ENCODE results near the gene PAPPA. TPM values are rescaled to one million over a fixed set of nuclear protein-coding genes. Genes with fewer than 3 reads are reported as not detected.
A peak's percentile ranks its signal among the peaks of the same experiment; 100 is the strongest.

Gene PAPPA
- total RNA-seq, 1 donor from 2014 or later = 1.3 TPM

DNA sequence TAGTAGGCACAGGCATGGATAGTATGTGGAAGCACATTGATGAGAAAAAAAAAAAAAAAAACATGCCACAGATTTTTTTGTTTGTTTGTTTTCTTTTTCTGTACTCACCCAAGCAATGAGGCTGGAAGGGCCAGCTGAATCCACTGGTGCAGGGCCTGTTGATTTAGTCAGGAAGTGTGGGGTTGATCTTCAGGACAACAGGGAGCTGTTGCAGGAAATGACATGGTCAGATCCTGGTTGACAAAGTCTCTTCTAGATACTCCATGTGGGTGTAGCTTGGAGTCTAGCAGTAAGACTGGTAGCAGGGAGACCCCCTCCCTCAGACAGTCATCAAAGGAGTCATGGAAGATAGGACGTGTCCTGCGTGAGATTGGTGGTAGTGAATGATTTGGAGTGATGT lies 191.8 kb downstream of the PAPPA start:
- peak; percentile 80 for FAIRE-seq
- H3K27me3 ChIP-seq (ENCODE audit: control insufficient read depth, insufficient read depth, low read length) = no peaks in the 10 kb centered on the region
- H3K36me3 ChIP-seq (ENCODE audit: control insufficient read depth, insufficient read depth, low read length) = no peaks in the 10 kb centered on the region
- TF ChIP-seq CTCF (IDR thresholded peaks at IDR 0.05; ENCODE audit: insufficient read depth, low read length, severe bottlenecking) = no peak
- DNase-seq (ENCODE audit: low read depth) = no peak
- H3K4me3 ChIP-seq (ENCODE audit: low read depth, low read length) = no peak overlapping the region

- no peaks in the 10 kb centered on the region for H3K36me3 ChIP-seq (ENCODE audit: control insufficient read depth, insufficient read depth, low read length)
- no peak for DNase-seq (ENCODE audit: low read depth)
- TF ChIP-seq CTCF (IDR thresholded peaks at IDR 0.05; ENCODE audit: insufficient read depth, low read length, severe bottlenecking) = no peak
- H3K27me3 ChIP-seq (ENCODE audit: control insufficient read depth, insufficient read depth, low read length) = no peaks in the 10 kb centered on the region
- no peak overlapping the region for H3K4me3 ChIP-seq (ENCODE audit: low read depth, low read length)
- FAIRE-seq = peak; percentile 52
Observed at GRCh38 chr9:116345817-116346216, 192.2 kb downstream of the PAPPA start.

- no peak for TF ChIP-seq CTCF (IDR thresholded peaks at IDR 0.05; ENCODE audit: insufficient read depth, low read length, severe bottlenecking)
- FAIRE-seq (no peak), DNase-seq (ENCODE audit: low read depth) (peak; percentile 72)
- H3K27me3 ChIP-seq (ENCODE audit: control insufficient read depth, insufficient read depth, low read length) = peaks cover 2% of the 10 kb centered on the region
- H3K36me3 ChIP-seq (ENCODE audit: control insufficient read depth, insufficient read depth, low read length) = no peaks in the 10 kb centered on the region
- H3K4me3 ChIP-seq (ENCODE audit: low read depth, low read length) = no peak overlapping the region
Observed at GRCh38 chr9:116349684-116350083, 196.1 kb downstream of the PAPPA start.

DNA sequence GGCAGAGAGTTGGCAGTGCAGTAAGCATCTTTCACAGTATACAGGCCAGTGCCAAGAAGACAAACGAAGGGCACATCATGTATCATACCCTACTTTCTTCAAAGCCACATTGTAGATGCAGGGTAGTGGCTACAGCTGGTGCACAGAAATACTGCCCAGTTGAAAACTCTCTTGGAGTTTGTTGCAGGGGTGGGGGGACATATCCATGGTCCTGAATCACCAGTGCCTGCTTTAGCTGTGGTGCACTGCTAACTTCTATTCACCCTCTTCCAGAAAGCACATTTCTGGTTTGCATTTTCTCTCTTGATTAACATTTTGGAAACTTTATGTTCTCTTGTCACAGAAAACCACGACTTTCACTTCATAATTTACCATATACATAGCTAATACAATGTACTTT lies 196.6 kb downstream of the PAPPA start:
- DNase-seq (ENCODE audit: low read depth) (no peak), FAIRE-seq (no peak)
- no peaks in the 10 kb centered on the region for H3K36me3 ChIP-seq (ENCODE audit: control insufficient read depth, insufficient read depth, low read length)
- TF ChIP-seq CTCF (IDR thresholded peaks at IDR 0.05; ENCODE audit: insufficient read depth, low read length, severe bottlenecking) = no peak
- no peak overlapping the region for H3K4me3 ChIP-seq (ENCODE audit: low read depth, low read length)
- H3K27me3 ChIP-seq (ENCODE audit: control insufficient read depth, insufficient read depth, low read length) = peaks cover 2% of the 10 kb centered on the region

DNA sequence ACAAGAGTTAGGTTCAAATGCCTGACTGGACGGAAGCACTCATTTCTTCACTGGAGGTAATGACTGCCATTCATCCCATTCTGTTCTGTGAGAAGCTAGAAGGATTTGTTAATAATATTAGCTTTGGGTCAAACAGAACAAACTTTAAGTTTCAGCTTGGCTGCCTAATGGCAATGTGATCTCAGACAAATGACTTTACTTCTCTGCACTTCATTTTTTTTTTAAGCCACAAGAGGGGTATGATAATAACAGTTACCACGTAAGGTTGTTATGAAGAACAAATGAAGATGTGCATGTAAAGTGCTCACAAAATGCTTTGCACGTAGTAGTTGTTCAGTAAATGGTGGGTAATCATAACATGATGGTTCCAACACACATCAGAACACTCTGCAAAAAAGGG lies 199.4 kb downstream of the PAPPA start:
- DNase-seq (ENCODE audit: low read depth) = no peak
- no peak for TF ChIP-seq CTCF (IDR thresholded peaks at IDR 0.05; ENCODE audit: insufficient read depth, low read length, severe bottlenecking)
- Histone ChIP-seq H3K4me3 (ENCODE audit: low read depth, low read length) (no peak overlapping the region), H3K36me3 (ENCODE audit: control insufficient read depth, insufficient read depth, low read length) (no peaks in the 10 kb centered on the region), H3K27me3 (ENCODE audit: control insufficient read depth, insufficient read depth, low read length) (peaks cover 2% of the 10 kb centered on the region)
- FAIRE-seq = no peak

- no peak overlapping the region for H3K4me3 ChIP-seq (ENCODE audit: low read depth, low read length)
- DNase-seq (ENCODE audit: low read depth) (peak; percentile 67), FAIRE-seq (no peak)
- no peaks in the 10 kb centered on the region for H3K36me3 ChIP-seq (ENCODE audit: control insufficient read depth, insufficient read depth, low read length)
- peaks cover 2% of the 10 kb centered on the region for H3K27me3 ChIP-seq (ENCODE audit: control insufficient read depth, insufficient read depth, low read length)
- no peak for TF ChIP-seq CTCF (IDR thresholded peaks at IDR 0.05; ENCODE audit: insufficient read depth, low read length, severe bottlenecking)
Observed at GRCh38 chr9:116355153-116355921, 201.7 kb downstream of the PAPPA start.
